HepG2 (cell line): Measurements from ENCODE around the gene GPR15LG. TPM values are rescaled to one million over a fixed set of nuclear protein-coding genes. Genes with fewer than 3 reads are reported as not detected.
A peak's percentile ranks its signal among the peaks of the same experiment; 100 is the strongest.

ENCODE experiments used
- ATF4 ChIP-seq, 2 experiments: fragments of 450-650 bp in 1 of 2; sonication (generic) in 1 of 2; formaldehyde crosslinking; IDR thresholded peaks; 2 replicates each; pipeline versions ENCODE4 v1.5.0 to v1.8.0; 2020 to 2022; ENCODE audit warnings: mild to moderate bottlenecking in 1 of 2, missing genetic modification reagents in 1 of 2
- HBP1 ChIP-seq: IDR thresholded peaks from 2 replicates; pipeline ENCODE4 v1.6.1; 2016; ENCODE audit warnings: low read depth, control low read depth
- HIVEP1 ChIP-seq: sonication (generic); formaldehyde crosslinking; IDR thresholded peaks from 2 replicates; pipeline ENCODE4 v1.4.0; 2020; ENCODE audit warnings: mild to moderate bottlenecking, missing genetic modification reagents
- KAT8 ChIP-seq: IDR thresholded peaks from 2 replicates; pipeline ENCODE4 v1.6.1; 2016; ENCODE audit warnings: missing genetic modification reagents, missing compliant biosample characterization
- KLF12 ChIP-seq: sonication (generic); formaldehyde crosslinking; IDR thresholded peaks from 2 replicates; pipeline ENCODE4 v1.4.0; 2020; ENCODE audit warnings: missing genetic modification reagents, borderline replicate concordance
- KLF13 ChIP-seq: sonication (generic); formaldehyde crosslinking; IDR thresholded peaks from 2 replicates; pipeline ENCODE4 v1.4.0; 2020; ENCODE audit warnings: mild to moderate bottlenecking, missing genetic modification reagents
- KMT2A ChIP-seq: sonication (generic); formaldehyde crosslinking; IDR thresholded peaks from 2 replicates; pipeline ENCODE4 v1.4.0; 2020; ENCODE audit warnings: missing genetic modification reagents
- MAFG ChIP-seq: sonication (generic); formaldehyde crosslinking; IDR thresholded peaks from 2 replicates; pipeline ENCODE4 v1.5.1; 2020; ENCODE audit warnings: mild to moderate bottlenecking, missing genetic modification reagents
- POGZ ChIP-seq: sonication (generic); formaldehyde crosslinking; IDR thresholded peaks from 2 replicates; pipeline ENCODE4 v1.4.0; 2020; ENCODE audit warnings: mild to moderate bottlenecking, missing genetic modification reagents
- SCMH1 ChIP-seq: sonication (generic); formaldehyde crosslinking; IDR thresholded peaks from 2 replicates; pipeline ENCODE4 v1.9.0; 2021; ENCODE audit warnings: missing genetic modification reagents, mild to moderate bottlenecking, borderline replicate concordance
- ZBTB38 ChIP-seq: sonication (generic); formaldehyde crosslinking; IDR thresholded peaks from 2 replicates; pipeline ENCODE4 v1.5.1; 2020; ENCODE audit warnings: mild to moderate bottlenecking, missing genetic modification reagents
- ZMAT3 ChIP-seq: sonication (generic); formaldehyde crosslinking; conservative IDR thresholded peaks from 2 replicates; pipeline ENCODE4 v1.7.0; 2021; ENCODE audit warnings: missing genetic modification reagents
- ZNF260 ChIP-seq: sonication (generic); formaldehyde crosslinking; IDR thresholded peaks from 2 replicates; pipeline ENCODE4 v1.4.0; 2020; ENCODE audit warnings: missing genetic modification reagents, low read depth, mild to moderate bottlenecking, borderline replicate concordance
- ZNF335 ChIP-seq: sonication (generic); formaldehyde crosslinking; IDR thresholded peaks from 2 replicates; pipeline ENCODE4 v1.4.0; 2020; ENCODE audit warnings: missing genetic modification reagents
- ZNF350 ChIP-seq: sonication (generic); formaldehyde crosslinking; IDR thresholded peaks from 2 replicates; pipeline ENCODE4 v1.4.0; 2020; ENCODE audit warnings: mild to moderate bottlenecking, low read depth, missing genetic modification reagents, borderline replicate concordance
- ZNF383 ChIP-seq: sonication (generic); formaldehyde crosslinking; IDR thresholded peaks from 2 replicates; pipeline ENCODE4 v1.4.0; 2020; ENCODE audit warnings: missing genetic modification reagents, mild to moderate bottlenecking, borderline replicate concordance
- ZNF496 ChIP-seq: sonication (generic); formaldehyde crosslinking; IDR thresholded peaks from 2 replicates; pipeline ENCODE4 v1.8.1; 2023; ENCODE audit warnings: mild to moderate bottlenecking, moderate library complexity, missing genetic modification reagents; ENCODE audit not compliant: insufficient replicate concordance
- ZNF501 ChIP-seq: sonication (generic); formaldehyde crosslinking; IDR thresholded peaks from 2 replicates; pipeline ENCODE4 v1.5.1; 2020; ENCODE audit warnings: mild to moderate bottlenecking, moderate library complexity, missing genetic modification reagents
- ZNF724P ChIP-seq: sonication (generic); formaldehyde crosslinking; IDR thresholded peaks from 2 replicates; pipeline ENCODE4 v1.8.0; 2022; ENCODE audit warnings: missing genetic modification reagents, borderline replicate concordance
- ZNF761 ChIP-seq: sonication (generic); formaldehyde crosslinking; conservative IDR thresholded peaks from 2 replicates; pipeline ENCODE4 v1.4.0; 2020; ENCODE audit warnings: mild to moderate bottlenecking, missing genetic modification reagents
- polyA plus RNA-seq, 8 experiments: library from polyadenylated mRNA; depleted of rRNA in 3 of 8; stranded (reverse) in 7 of 8; unstranded in 1 of 8; fragments of >200 nt; fragmentation: Illumina TruSeq in 4 of 8; extraction: Trizol in 4 of 8; gene quantifications; 2 replicates each; pipeline versions ENCODE4 v1.2.1 to v1.2.3, GENCODE V29; 2011 to 2016; ENCODE audit warnings: low read depth in 4 of 8, missing spikeins in 1 of 8, mixed read lengths in 1 of 8; ENCODE audit not compliant: insufficient read depth in 1 of 8
- total RNA-seq, 5 experiments: library from RNA; depleted of rRNA; stranded (reverse); fragments of >200 nt; fragmentation: Illumina TruSeq; extraction: Trizol; gene quantifications; 2 replicates each; pipeline ENCODE4 v1.2.3, GENCODE V29; 2016; ENCODE audit warnings: low read depth in 1 of 5
- TF ChIP-seq, protein P1 (sequence below): sonication (generic); formaldehyde crosslinking; IDR thresholded peaks from 2 replicates; pipeline ENCODE4 v1.8.0; 2022; ENCODE audit warnings: mild to moderate bottlenecking, missing genetic modification reagents, borderline replicate concordance
- TF ChIP-seq, protein P2 (sequence below): sonication (generic); formaldehyde crosslinking; IDR thresholded peaks from 2 replicates; pipeline ENCODE4 v1.5.1; 2020; ENCODE audit warnings: missing genetic modification reagents, mild to moderate bottlenecking, borderline replicate concordance

GPR15LG gene
- total and polyA plus RNA-seq, 2 of the 13 experiments (the other 11 are each of a cell fraction or from before 2014, with no cell fraction given) = not detected

GRCh38 chr10:84139126-84140035 lies 34.2 kb upstream of the GPR15LG start, which contains the start of gene GHITM (continued):
- TF ChIP-seq, protein P1, sequence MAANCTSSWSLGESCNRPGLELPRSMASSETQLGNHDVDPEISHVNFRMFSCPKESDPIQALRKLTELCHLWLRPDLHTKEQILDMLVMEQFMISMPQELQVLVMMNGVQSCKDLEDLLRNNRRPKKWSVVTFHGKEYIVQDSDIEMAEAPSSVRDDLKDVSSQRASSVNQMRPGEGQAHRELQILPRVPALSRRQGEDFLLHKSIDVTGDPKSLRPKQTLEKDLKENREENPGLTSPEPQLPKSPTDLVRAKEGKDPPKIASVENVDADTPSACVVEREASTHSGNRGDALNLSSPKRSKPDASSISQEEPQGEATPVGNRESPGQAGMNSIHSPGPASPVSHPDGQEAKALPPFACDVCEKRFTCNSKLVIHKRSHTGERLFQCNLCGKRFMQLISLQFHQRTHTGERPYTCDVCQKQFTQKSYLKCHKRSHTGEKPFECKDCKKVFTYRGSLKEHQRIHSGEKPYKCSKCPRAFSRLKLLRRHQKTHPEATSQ (CRISPR knock-in tag) = peak; percentile 78; the same call in 1 of the 2 replicates
- peak; percentile 81 for TF ChIP-seq HIVEP1
- TF ChIP-seq MAFG (CRISPR knock-in tag) = peak; percentile 95
- peak; percentile 89 to 97 for TF ChIP-seq ATF4 (CRISPR knock-in tag; IDR thresholded peaks at IDR 0.05)
- TF ChIP-seq, protein P2, sequence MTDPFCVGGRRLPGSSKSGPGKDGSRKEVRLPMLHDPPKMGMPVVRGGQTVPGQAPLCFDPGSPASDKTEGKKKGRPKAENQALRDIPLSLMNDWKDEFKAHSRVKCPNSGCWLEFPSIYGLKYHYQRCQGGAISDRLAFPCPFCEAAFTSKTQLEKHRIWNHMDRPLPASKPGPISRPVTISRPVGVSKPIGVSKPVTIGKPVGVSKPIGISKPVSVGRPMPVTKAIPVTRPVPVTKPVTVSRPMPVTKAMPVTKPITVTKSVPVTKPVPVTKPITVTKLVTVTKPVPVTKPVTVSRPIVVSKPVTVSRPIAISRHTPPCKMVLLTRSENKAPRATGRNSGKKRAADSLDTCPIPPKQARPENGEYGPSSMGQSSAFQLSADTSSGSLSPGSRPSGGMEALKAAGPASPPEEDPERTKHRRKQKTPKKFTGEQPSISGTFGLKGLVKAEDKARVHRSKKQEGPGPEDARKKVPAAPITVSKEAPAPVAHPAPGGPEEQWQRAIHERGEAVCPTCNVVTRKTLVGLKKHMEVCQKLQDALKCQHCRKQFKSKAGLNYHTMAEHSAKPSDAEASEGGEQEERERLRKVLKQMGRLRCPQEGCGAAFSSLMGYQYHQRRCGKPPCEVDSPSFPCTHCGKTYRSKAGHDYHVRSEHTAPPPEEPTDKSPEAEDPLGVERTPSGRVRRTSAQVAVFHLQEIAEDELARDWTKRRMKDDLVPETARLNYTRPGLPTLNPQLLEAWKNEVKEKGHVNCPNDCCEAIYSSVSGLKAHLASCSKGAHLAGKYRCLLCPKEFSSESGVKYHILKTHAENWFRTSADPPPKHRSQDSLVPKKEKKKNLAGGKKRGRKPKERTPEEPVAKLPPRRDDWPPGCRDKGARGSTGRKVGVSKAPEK (CRISPR knock-in tag) = no peak
- 0 out of 2 replicates have a peak, but pooled peaks have one; percentile 68 for TF ChIP-seq ZMAT3 (CRISPR knock-in tag)
- no peak for TF ChIP-seq SCMH1 (CRISPR knock-in tag)
- TF ChIP-seq HBP1 (CRISPR knock-in tag) = 0 out of 2 replicates have a peak, but pooled peaks have one; percentile 40
- peak; percentile 99 for TF ChIP-seq POGZ (CRISPR knock-in tag)
- TF ChIP-seq ZNF496 (CRISPR knock-in tag) = no peak
- no peak for TF ChIP-seq ZBTB38 (CRISPR knock-in tag)
- peak; percentile 77; the same call in 1 of the 2 replicates for TF ChIP-seq ZNF761 (CRISPR knock-in tag)
- TF ChIP-seq ZNF350 (CRISPR knock-in tag) = peak; percentile 92
- no peak for TF ChIP-seq ZNF260 (CRISPR knock-in tag)
- TF ChIP-seq KAT8 (CRISPR knock-in tag) = peak; percentile 98
- peak; percentile 96 for TF ChIP-seq ZNF501 (CRISPR knock-in tag)
- TF ChIP-seq ZNF724P (CRISPR knock-in tag) = peak; percentile 65; the same call in 1 of the 2 replicates
- TF ChIP-seq ZNF335 (CRISPR knock-in tag) = peak; percentile 31; the same call in 1 of the 2 replicates
- TF ChIP-seq KLF12 (CRISPR knock-in tag) = 0 out of 2 replicates have a peak, but pooled peaks have one; percentile 45
- peak; percentile 88; the same call in 1 of the 2 replicates for TF ChIP-seq KLF13 (CRISPR knock-in tag)
- peak; percentile 85 for TF ChIP-seq KMT2A (CRISPR knock-in tag)
- no peak for TF ChIP-seq ZNF383
